ENCODE data around the gene POTEE. TPM values are rescaled to one million over a fixed set of nuclear protein-coding genes. Genes with fewer than 3 reads are reported as not detected.
"Not testable (repeated sequence)": the region's sequence is repeated elsewhere in the genome, so short reads cannot be mapped to it uniquely, and the experiment has no call there.

POTEE gene
- total and polyA plus RNA-seq, 2 donors (not counting 3 experiments of a cell fraction or from before 2014, with no cell fraction given), result 0.06 to 0.31 TPM

DNA sequence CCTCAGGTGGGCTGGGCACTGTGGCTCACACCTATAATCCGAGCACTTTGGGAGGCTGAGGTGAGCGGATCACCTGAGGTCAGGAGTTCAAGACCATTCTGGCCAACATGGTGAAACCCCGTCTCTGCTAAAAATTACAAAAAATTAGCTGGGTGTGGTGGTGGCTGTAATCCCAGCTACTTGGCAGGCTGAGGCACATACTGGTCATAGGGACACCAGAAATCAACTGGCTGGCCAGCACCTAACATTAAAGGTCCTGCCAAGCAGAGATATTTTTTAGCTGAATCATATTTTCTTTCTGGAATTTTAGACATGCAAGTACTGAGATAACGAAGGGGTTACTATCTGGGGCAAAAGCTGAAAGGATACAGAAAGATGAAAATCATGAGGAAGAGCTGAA lies 27.9 kb upstream of the POTEE start:
- H3K4me3 ChIP-seq (replicated peaks in 1 of 3; ENCODE audit: insufficient read depth in 1 of 3, low read depth in 1 of 3, low read length in 3 of 3); H3K4me2 ChIP-seq (ENCODE audit: insufficient read depth, low read length); H3K9me1 ChIP-seq (replicated peaks; ENCODE audit: control insufficient read depth, extremely low read depth, insufficient read depth, low read length); POLR2A ChIA-PET; DNase-seq (ENCODE audit: low read depth, low spot score); H3K9me3 ChIP-seq (replicated peaks; ENCODE audit: control insufficient read depth, insufficient read depth, low read length); H3K27me3 ChIP-seq (ENCODE audit: control insufficient read depth in 2 of 2, insufficient read depth in 2 of 2, low read length in 2 of 2); H3K9ac ChIP-seq (replicated peaks; ENCODE audit: extremely low read depth, insufficient read depth, low read length); H3K27ac ChIP-seq (ENCODE audit: insufficient read depth, low read depth, low read length); H4K20me1 ChIP-seq (replicated peaks; ENCODE audit: control insufficient read depth, extremely low read depth, insufficient read depth, low read length); intact Hi-C loops (cut with micrococcal nuclease); H3K4me1 ChIP-seq (ENCODE audit: control insufficient read depth, extremely low read depth, insufficient read depth, low read length); BruUV-seq (replicated peaks); FAIRE-seq; H2AFZ ChIP-seq (ENCODE audit: low read depth, low read length); CTCF ChIA-PET; H3K36me3 ChIP-seq (ENCODE audit: control insufficient read depth in 2 of 2, extremely low read depth in 1 of 2, insufficient read depth in 2 of 2, low read length in 2 of 2); dilution Hi-C loops (cut with MboI; ENCODE audit: extremely low pct_ligation_motif_present, low sequenced_read_pairs); H3K79me2 ChIP-seq (ENCODE audit: control insufficient read depth, insufficient read depth, low read length): not testable (repeated sequence)

DNA sequence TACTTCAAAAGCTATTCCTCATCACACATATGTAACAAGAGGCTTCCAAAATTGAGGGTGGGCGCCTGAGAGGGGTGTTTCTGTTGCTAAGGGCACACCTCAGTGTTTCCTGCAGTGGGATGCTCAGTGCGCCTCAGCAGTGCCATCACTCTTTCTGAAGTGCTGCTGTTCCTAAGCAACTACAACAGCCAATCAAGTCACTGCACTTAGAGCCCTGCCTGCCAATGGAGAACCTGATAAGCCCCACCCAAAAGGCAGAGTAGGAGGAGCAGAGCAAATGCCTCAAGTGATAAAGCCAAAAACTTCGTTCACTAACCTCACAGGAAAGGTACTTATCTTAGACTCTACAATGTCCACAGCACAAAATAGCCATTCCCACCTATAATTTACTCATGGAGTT lies 15.9 kb upstream of the POTEE start:
- H3K4me2 ChIP-seq (ENCODE audit: insufficient read depth, low read length); H3K36me3 ChIP-seq (ENCODE audit: control insufficient read depth in 2 of 2, extremely low read depth in 1 of 2, insufficient read depth in 2 of 2, low read length in 2 of 2); H2AFZ ChIP-seq (ENCODE audit: low read depth, low read length); H4K20me1 ChIP-seq (replicated peaks; ENCODE audit: control insufficient read depth, extremely low read depth, insufficient read depth, low read length); POLR2A ChIA-PET; dilution Hi-C loops (cut with MboI; ENCODE audit: extremely low pct_ligation_motif_present, low sequenced_read_pairs); H3K27me3 ChIP-seq (ENCODE audit: control insufficient read depth in 2 of 2, insufficient read depth in 2 of 2, low read length in 2 of 2); FAIRE-seq; H3K4me1 ChIP-seq (ENCODE audit: control insufficient read depth, extremely low read depth, insufficient read depth, low read length); BruUV-seq (replicated peaks); H3K4me3 ChIP-seq (replicated peaks in 1 of 3; ENCODE audit: insufficient read depth in 1 of 3, low read depth in 1 of 3, low read length in 3 of 3); DNase-seq (ENCODE audit: low read depth, low spot score); H3K9me3 ChIP-seq (replicated peaks; ENCODE audit: control insufficient read depth, insufficient read depth, low read length); H3K9ac ChIP-seq (replicated peaks; ENCODE audit: extremely low read depth, insufficient read depth, low read length); H3K79me2 ChIP-seq (ENCODE audit: control insufficient read depth, insufficient read depth, low read length); CTCF ChIA-PET; H3K27ac ChIP-seq (ENCODE audit: insufficient read depth, low read depth, low read length); intact Hi-C loops (cut with micrococcal nuclease); H3K9me1 ChIP-seq (replicated peaks; ENCODE audit: control insufficient read depth, extremely low read depth, insufficient read depth, low read length): not testable (repeated sequence)

DNA sequence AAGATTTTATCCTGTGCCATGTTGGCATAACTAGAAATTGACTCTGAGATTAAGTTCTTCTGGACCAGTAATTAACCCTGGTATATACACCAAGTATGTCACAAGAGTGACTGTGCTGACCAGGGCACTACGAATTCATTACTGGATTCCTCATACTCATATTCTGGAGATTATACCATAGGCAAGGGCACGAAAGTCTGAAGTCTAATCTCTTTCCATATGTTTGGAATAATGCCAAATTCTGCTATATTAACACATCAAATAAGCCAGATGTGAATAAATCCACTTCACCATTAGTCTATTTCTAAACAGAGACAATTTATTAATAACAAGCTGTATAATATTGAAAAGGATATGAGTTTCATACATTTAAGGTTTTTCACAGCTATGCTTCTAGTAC lies 13.2 kb upstream of the POTEE start:
- POLR2A ChIA-PET; dilution Hi-C loops (cut with MboI; ENCODE audit: extremely low pct_ligation_motif_present, low sequenced_read_pairs): not testable (repeated sequence)

More for the DNA sequence above, 13.2 kb upstream of the POTEE start:
- FAIRE-seq; BruUV-seq (replicated peaks); H2AFZ ChIP-seq (ENCODE audit: low read depth, low read length); H3K79me2 ChIP-seq (ENCODE audit: control insufficient read depth, insufficient read depth, low read length); CTCF ChIA-PET; H3K4me2 ChIP-seq (ENCODE audit: insufficient read depth, low read length); H3K4me3 ChIP-seq (replicated peaks in 1 of 3; ENCODE audit: insufficient read depth in 1 of 3, low read depth in 1 of 3, low read length in 3 of 3); intact Hi-C loops (cut with micrococcal nuclease); DNase-seq (ENCODE audit: low read depth, low spot score); H3K9me1 ChIP-seq (replicated peaks; ENCODE audit: control insufficient read depth, extremely low read depth, insufficient read depth, low read length); H3K27ac ChIP-seq (ENCODE audit: insufficient read depth, low read depth, low read length); H3K27me3 ChIP-seq (ENCODE audit: control insufficient read depth in 2 of 2, insufficient read depth in 2 of 2, low read length in 2 of 2); H3K9me3 ChIP-seq (replicated peaks; ENCODE audit: control insufficient read depth, insufficient read depth, low read length); H3K4me1 ChIP-seq (ENCODE audit: control insufficient read depth, extremely low read depth, insufficient read depth, low read length); H3K9ac ChIP-seq (replicated peaks; ENCODE audit: extremely low read depth, insufficient read depth, low read length); H4K20me1 ChIP-seq (replicated peaks; ENCODE audit: control insufficient read depth, extremely low read depth, insufficient read depth, low read length); H3K36me3 ChIP-seq (ENCODE audit: control insufficient read depth in 2 of 2, extremely low read depth in 1 of 2, insufficient read depth in 2 of 2, low read length in 2 of 2): not testable (repeated sequence)
